ENCODE results near the gene PRAC2. TPM values are rescaled to one million over a fixed set of nuclear protein-coding genes. Genes with fewer than 3 reads are reported as not detected.

Gene PRAC2
- total RNA-seq, 1 donor from 2014 or later: not detected

DNA sequence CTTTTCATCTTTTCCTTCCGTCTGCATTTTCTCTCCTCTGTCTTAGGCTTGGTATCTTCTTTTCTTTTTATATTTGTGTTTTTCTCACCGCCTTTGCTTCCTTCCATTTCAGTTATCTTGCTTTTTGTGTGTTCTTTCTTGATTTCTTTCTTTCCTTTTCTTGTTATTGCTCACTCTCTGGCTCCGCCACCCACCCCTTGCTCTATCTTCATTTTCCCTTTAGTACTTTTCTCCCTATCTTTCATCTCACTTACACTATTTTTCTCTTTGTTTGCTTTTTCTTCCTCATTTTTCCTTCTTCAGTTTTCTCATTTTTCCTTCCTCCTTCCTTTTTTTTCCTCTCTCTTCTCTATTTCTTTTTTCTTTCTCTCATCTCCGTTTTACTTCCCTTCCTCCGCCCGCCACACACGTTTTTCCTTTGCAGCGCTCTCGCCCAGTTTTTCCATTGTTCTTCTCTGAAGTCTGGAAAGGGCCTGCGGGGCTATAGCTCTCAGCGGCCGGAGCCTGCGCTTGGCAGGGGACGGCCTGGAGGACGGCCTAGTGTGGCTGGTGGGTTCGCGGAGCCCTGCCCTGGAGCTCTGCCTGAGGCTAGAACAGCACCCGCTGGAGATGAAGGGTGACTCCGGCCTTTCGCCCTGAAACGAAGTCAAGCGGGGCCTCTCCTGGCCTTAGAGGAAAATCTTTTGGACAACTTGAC, 10.8 kb downstream of the PRAC2 start:
- DNase-seq (ENCODE audit: low read depth in 2 of 2): no peak

DNA sequence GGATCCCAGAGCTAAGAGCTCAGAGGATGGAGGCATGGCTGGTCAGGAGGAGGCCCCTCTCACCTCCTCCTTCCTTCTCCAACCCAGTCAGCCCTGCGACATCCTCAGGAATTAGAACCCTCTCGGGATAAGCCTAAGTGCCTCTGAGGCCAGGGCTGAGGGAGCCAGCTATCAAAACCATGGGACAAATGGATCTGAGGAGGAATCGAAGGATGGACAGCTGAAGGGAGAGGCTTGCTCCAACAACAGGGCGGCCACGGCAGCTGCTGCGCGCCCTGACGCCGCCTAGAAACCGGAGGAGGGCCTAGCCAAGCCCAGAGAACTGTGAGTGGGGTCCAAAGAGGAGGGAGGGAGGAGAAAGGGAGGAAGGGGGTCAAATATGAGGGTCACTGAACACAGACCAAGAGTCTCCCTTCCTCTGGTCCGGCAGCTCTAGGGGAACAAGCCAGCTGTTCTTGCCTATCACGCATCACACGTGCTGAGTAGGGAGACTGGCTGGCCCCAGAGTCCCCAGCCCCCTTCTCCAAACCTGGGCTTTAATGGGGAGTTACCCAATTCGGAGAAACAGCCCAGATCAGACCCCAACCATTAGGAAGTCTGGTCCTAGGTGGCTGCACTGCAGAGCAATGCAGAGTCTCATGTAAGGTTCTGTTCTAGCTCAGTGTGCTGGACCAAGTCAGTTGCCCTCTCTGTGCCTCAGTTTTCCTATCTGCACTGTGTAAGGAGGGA, 11.5 kb downstream of the PRAC2 start:
- DNase-seq (ENCODE audit: low read depth in 2 of 2): no peak

DNA sequence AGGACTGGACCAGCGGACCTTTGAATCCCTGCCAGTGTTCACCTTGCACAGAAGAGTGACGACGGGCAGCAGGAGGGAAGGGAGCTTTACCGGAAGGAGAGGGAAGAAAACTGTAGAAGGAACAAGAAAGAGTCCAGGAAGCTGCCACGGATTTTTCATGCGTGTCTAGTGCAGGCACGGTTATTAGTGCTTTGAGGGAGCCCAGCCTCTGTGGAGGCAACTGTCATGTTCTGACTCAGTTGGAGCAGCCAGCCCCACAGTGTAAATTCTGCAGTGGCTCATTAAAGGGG, 12.0 kb downstream of the PRAC2 start:
- no peak for DNase-seq (ENCODE audit: low read depth in 2 of 2)

DNA sequence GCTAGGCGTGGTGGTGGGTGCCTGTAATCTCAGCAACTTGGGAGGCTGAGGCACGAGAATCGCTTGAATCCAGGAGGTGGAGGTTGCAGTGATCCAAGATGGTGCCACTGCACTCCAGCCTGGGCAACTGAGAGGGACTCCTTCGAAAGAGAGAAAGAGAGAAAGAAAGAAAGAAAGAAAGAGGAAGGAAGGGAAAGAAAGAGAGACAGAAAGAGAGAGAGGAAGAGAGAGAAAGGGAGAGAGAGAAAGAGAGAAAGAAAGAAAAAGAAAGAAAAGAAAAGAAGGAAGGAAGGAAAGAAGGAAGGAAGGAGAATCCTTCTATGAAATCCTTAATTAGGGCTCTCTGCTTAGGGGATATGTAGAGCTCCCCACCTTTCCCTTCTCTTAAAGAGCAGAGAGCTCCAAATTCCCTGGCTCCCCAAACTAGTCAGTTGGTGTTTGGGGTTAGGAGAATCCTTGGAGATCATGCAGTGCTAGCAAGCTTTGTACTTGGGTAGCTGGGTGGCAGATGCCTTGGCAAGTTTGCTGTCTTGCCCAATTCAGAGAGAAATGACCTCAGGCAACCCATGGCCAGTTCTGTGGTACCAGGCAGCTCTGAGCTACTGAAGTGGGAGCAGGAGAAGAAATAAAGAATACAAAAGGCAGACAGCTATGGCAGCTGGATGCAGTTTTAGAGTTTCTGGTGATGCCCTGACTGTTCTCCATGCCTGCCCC, 14.5 kb downstream of the PRAC2 start:
- no peak for DNase-seq (ENCODE audit: low read depth in 2 of 2)

DNA sequence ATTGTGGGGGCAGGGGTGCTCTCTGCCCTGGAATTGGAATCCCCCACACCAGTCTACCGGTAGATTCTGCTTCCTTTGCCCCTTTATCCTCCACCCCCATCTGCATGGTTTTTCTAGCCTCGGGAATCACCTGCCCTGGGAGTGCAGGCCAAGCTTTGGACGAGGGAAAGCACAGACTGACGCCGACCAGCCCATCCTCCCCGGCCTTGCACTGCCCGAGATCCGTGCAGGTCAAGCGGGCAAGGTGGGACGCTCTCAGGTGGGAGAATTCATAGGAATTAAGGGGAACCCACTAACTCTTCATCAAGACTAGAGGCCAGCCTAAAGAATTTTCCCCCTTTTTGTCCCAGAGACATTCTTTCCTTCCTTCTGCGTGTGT, 15.4 kb downstream of the PRAC2 start:
- DNase-seq (ENCODE audit: low read depth in 2 of 2): no peak

DNA sequence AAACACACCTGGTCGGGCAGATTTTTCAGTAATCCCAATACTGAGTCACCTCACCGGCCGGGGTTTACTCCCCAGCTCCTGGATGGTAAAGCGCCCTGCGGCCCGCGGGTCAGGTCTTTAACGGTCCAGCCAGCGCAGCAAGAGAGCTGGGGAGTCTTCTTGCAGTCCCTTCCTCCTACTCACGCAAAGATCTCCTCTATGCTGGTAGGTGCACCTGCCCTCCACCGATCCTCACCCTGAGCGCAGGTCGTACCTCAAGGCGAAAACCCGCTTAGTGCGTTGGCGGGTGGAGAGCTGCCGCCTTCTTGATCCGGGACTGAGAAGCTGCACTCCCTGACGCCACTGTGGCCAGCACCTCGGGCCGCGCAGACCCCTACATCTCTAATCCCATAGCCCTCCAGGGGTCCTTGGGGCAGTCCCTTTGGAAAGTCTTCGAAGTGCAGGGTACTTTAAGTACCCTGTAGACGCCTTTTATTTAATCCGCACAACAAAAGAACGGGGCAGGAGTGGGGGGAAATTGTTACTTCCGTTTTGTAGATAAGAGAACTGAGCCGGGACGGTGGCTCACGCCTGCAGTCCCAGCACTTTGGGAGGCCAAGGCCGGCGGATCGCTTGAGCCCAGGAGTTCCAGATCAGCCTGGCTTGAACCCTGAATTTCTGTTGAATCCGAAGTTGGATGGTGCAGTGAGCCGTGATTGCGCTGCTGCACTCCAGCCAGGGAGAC, 16.0 kb downstream of the PRAC2 start:
- DNase-seq (ENCODE audit: low read depth in 2 of 2): no peak

DNA sequence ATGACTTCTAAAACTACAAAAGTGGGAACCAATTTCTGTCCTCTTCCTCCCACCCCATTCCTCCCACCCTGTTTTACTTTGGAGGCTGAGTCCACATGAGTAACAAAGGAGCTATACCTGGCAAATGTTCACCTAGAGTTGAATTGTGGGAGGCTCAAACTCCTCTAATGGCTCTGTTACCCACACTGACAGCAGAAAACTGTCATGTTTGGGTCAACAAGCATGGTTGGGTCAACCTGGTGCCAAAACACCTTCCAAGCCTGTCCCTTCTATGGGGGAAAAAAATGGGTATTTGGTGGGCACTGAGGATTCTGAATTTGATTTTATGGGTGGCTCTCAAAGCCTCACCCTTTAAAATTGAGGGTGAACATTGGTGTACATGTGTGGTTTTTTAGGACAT, 17.6 kb downstream of the PRAC2 start:
- no peak for DNase-seq (ENCODE audit: low read depth in 2 of 2)

DNA sequence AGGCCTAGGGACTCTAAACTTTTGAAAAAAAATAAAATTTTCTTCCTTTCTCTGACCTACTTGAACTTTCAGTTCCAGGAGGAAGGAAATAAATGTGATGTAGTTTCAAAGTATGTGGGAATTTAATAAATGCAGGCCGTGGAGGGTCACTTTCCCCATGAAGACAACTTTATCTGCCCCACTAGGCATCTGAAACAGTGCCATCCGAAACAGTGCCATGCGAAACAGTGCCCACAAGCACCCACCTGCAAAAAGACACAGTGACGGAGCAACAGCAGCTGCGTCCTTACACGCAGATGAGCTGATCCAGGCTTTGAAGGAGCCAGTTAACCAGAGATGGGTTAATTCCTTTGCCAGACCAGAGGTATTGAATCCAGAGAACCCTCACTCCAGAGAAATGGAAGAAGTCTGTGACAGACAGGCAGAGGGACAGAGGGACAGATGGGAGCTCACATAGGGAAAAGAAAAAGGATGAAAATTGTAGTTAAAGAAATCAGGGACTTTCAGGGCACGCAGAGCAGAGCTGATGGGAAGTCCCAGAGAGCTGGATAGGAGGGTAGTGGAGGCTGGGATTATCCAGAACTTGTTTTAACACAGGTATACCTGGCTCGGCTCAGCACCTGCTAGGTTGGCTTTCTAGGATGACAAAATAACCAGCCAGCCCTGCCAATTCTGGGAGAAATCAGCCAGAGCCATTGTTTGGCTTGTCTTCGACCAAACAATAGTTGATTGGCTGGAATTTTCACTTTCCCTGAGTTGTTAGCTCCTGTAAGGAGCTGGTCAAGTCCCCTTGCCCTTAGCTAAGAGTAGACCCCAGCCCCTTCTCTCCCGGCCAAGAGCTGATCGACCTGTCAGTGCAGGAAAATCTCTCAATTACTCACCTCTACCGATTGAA, 22.6 kb downstream of the PRAC2 start:
- no peak for DNase-seq (ENCODE audit: low read depth in 2 of 2)

DNA sequence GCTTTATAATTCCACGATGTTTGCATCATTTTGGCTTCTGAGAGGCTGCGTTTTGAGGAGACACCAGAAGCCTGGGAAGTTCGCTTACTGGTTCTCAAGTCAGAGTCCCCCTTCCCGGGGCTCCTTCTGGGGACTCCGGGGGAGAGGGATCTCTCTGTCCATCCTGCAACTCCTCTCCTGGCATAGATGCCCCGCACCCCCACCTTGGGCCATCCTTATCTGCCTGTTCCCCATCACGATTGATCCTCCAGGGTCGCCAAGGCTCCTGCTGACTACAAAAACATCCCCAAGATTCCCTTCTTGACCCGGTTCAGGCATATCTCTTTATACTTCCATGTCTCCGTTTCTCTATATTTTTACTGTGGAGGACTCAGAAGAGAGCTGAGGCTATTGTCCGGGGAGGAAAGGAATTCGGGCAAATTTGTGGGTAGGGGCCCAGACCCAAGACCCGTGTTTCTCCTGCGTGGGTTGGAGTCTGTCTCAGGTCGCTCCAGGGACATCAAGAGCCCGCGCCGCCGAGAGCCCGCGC, 24.0 kb downstream of the PRAC2 start:
- no peak for DNase-seq (ENCODE audit: low read depth in 2 of 2)

DNA sequence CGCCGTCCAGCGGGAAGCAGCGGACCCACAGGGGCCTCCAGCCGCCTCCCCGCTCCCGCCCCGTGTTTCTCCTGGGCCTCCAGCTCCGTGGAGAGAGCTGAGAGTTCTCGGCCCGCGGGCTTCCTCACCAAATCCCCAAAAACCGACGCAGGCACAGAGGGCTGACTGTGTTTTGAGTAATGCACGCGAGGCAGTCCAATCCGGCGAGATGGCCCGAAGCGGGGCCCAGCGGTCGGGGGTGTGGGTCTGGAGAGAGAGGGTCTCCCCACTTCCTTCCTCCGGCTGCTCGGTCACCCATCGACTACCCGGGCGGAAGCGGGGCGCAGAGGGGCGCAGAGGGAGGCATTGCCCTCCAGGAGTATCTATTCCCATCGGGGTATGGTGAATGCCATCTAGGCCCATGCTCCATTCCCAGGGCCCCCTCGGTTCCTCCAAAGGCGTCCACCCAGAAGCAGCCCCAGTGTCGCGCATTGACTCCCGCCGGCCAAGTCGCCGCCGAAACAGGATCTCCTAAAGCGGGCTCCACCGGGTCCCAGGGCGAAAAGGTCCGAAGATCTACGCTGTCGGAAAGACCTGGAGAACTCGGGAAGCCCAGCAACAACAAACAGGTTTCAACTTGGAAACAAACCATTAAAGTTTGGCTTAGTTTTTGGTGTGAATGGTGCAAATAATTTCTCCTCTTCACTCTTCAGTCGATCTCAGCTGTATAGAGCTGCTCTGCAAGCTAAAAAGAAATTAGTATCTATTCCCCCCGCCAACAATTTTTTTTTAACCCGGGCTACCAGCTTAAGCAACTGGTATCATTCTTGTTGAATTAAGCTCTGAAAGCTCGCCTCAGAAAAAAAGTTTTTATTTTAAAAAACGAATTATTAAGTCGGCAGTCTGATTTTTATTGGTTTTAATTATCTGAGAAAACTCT, 24.7 kb downstream of the PRAC2 start:
- DNase-seq (ENCODE audit: low read depth in 2 of 2): no peak

DNA sequence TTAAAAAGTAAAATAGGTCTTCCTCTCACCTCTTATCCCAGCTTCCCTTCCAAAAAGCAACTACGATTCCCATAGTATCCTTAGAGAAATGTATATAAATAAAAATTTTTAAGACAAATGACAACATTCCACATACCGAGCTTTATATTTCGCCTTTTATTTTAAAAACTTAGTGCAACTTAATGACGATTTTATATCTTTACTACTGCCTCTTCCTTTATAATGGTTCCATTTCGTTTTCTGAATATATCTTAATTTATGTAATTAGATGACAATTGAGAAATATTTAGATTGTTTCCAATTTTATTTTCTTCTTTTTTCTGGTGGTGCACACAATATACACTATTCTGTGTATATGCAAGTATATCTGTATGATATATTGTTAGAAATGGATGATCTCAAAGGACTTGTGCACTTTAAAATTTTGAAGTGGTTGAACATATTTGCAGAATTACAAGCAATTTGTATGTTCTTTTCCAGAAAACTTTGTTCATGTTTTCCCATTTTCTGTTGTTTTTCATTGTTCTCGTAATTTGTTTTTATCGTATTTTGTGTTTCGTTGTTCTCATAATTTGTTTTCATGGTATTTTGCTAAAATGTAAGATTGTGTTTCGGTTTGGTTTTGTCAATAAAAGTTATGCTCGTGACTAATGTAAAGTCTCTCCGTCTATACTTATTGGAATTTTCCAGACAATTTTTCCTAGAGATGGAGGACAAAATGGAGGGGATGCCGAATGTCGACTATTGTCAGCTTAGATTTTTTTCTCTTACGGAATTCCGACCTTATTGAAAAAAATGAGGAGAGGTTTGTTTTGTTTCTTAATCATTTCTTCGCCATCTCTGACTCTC, 26.0 kb downstream of the PRAC2 start:
- no peak for DNase-seq (ENCODE audit: low read depth in 2 of 2)

DNA sequence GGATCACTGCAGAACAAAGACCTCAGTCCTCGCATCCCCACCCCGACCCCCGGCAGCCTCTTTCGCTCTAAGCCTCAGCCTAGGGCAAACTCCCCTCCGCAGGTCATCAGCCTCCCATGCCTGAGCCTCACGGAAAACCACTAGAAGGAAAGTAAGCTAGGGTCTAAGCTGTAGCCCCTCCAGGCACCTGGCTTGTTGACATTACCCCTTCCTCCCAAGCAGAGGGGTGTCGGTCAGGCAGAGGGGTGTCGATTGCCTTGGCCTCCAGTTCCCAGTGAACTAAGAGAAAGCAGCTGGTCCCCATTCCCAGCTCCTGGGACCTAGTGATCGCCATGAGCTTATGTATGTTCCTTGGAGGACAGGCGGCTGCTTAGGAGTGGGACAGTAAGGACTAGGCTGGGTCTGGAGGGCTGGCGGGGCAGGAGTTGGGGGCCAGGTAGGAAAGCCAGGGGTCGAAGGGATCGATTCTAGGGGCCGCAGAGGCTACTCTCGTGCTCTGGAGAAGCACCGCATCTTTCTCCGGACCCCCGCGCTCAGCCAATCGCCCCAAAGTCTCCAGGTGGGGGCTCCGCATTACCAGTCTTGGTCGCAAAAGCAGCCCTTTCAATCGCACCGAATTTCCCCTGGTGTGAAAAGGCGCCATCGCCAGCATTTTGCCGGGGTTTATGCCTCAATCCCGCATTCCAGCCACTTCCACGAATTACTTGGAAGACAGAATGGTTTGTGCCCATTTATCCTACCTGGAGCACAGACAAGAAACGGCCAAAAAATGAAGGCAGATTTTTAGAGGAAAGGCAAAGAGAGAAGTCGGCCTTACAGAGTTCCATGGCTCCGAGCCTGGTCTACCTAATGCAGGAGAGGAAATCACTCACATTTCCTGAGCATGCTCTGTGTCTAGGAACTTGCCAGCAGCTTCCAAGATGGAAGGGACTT, 26.9 kb downstream of the PRAC2 start:
- no peak for DNase-seq (ENCODE audit: low read depth in 2 of 2)

DNA sequence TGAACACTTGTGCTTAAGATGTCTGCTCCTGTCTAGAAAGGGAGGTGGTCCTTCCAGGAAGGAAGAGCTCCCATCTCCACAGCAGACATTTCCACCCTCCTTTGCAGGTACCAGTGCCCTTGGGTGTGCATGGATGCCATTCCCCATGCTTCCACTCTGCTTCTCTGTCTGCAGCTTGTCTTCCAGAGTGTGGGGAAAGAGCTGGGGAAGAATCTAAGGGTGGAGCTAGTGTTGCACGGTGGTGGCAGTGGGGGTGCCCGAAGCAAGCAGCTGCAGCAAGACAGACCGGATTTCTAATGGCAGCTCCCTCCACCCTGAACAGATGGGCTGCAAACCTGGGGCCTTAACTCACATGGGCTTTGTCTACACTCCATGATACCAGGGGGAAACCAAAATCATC, 28.2 kb downstream of the PRAC2 start:
- no peak for DNase-seq (ENCODE audit: low read depth in 2 of 2)

DNA sequence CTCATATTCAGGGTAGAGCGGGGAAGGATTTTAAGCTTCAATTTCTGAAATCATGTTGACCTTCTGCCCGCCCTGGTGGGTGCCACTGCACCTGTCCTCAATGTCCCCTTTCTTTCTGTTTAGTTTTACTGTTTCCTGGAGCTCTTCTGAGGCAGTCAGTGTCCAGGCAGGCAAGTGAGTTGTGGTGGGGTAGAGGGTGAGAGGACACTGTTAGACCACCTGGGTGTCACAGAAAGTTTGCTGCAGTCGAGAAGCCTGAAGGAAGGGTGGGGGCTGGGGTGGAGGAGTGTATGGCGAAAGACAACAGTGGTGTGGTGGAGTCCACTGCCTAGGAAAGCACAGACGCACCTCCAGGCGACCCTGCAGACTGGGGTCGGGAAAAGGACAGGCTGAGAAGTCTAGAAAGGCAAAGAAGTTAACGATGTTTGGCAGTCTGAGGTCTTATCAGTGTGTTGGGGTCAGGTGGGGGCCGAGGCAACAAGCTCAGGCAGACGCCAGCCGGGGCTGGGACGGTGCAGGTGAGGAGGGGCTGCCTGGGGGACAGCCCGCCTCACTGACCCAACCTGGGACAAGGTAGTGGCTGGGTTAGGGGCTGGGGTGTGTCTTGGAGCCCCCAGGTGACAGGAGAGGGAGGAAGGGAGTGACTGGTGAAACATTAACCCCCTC, 28.9 kb downstream of the PRAC2 start:
- no peak for DNase-seq (ENCODE audit: low read depth in 2 of 2)

DNA sequence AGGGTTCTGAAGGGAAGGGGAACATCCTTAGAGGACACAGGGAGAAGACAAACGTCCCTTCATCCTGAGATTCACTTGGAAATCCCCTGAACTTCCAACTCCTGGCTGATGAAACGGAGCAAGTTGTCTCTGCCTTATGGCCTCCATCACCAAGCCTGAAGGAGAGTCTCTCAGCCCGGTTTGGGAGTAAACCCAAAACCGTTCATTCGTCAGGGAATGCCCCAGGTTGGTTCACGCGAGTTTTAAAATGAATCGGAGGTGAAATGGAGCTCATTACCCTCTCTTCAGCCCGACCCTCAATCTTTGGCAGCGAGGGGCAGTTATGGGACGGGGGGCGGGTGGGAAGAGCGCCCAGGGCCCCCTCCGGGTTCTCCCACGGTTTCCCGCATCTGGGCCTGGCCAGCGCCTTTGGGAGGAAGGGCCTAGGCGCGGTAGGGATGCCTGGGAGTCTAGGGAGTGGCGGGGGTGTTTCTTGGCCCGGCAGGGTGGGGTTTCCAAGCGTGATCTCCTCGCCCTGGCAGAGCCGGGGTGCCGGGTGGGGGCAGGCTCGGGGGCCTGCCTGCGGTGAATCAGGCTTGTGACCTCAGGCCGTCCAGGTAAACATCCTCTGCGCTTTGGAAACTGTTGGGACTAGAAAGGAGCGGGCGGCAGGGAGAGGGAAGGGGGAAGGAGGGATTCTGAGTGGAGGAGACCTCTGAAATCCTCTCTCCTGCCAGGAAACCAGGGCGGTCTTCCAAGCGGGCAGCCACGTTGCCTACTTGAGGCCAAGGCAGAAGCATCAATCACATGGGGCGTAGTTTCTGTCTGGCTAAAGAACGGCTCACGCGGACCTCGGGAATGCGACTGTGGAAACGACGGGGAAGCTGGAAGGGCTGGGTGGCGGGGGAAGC, 29.7 kb downstream of the PRAC2 start:
- no peak for DNase-seq (ENCODE audit: low read depth in 2 of 2)

DNA sequence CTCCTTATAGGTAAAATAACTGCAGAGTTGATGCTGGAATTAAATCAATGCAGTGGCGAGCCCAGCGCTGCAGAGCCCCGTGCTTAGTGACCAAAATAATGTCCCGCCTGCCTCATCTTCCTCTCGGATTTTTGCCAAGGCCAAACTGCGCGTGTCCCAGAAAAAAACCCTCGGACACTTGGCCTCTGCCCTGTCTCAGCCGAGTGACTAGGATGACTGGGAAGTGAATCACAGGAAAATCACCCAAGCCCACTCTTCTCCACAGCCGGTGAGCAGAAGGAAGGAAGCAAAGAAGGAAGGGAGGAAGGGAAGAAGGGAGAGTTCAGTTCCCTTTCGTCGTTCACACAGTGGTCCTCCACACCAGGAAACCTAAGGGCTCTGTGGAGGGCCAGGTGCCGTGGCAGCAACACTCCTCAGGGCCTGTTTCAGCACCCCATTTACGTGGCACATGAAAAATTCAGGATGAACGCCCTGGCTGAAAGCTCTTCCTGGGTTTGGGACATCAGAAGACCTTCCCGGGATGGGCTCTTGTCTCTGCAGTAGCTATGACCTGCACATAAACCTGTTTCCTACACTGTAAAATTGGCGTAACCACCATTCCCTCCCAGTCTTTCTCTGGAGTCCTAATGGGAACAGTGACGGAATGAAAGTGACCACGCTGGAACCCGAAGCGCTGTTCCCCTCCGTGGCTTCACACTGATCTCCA, 31.0 kb downstream of the PRAC2 start:
- DNase-seq (ENCODE audit: low read depth in 2 of 2): no peak
